Gastroesophageal sphincter (tissue), 3 donors: ENCODE data around the gene TBC1D1.
"Not testable (repeated sequence)": the region's sequence is repeated elsewhere in the genome, so short reads cannot be mapped to it uniquely, and the experiment has no call there.

Source experiments
- POLR2A ChIP-seq, 2 donors: fragments of 450-650 bp; IDR thresholded peaks; one replicate each; pipeline ENCODE4 v1.6.1; 2017; ENCODE audit warnings: antibody characterized with exemption in 2 of 2, mild to moderate bottlenecking in 2 of 2, moderate library complexity in 1 of 2
- POLR2AphosphoS5 ChIP-seq: sonication (generic); formaldehyde crosslinking; IDR thresholded peaks from one replicate; pipeline ENCODE4 v1.6.1; 2017; ENCODE audit warnings: antibody characterized with exemption
- TF ChIP-seq, protein P1 (sequence below), 4 experiments: fragments of 200-600 bp in 2 of 4; fragments of 450-650 bp in 2 of 4; sonication (generic) in 1 of 4; IDR thresholded peaks; one replicate each; pipeline ENCODE4 v1.5.1; 2017 to 2019; ENCODE audit warnings: antibody characterized with exemption in 4 of 4, mild to moderate bottlenecking in 2 of 4, moderate library complexity in 2 of 4

DNA sequence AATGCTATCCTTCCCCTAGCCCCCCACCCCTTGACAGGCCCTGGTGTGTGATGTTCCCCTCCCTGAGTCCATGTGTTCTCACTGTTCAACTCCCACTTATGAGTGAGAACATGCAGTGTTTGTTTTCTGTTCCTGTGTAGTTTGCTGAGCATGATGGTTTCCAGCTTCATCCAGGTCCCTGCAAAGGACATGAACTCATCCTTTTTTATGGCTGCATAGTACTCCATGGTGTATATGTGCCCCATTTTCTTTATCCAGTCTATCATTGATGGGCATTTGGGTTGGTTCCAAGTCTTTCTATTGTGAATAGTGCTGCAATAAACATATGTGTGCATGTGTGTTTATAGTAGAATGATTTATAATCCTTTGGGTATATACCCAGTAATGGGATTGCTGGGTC is 32.2 kb downstream of the TBC1D1 start:
- TF ChIP-seq, protein P1, sequence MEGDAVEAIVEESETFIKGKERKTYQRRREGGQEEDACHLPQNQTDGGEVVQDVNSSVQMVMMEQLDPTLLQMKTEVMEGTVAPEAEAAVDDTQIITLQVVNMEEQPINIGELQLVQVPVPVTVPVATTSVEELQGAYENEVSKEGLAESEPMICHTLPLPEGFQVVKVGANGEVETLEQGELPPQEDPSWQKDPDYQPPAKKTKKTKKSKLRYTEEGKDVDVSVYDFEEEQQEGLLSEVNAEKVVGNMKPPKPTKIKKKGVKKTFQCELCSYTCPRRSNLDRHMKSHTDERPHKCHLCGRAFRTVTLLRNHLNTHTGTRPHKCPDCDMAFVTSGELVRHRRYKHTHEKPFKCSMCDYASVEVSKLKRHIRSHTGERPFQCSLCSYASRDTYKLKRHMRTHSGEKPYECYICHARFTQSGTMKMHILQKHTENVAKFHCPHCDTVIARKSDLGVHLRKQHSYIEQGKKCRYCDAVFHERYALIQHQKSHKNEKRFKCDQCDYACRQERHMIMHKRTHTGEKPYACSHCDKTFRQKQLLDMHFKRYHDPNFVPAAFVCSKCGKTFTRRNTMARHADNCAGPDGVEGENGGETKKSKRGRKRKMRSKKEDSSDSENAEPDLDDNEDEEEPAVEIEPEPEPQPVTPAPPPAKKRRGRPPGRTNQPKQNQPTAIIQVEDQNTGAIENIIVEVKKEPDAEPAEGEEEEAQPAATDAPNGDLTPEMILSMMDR (IDR thresholded peaks at IDR 0.05), result not testable (repeated sequence)
- not testable (repeated sequence) for TF ChIP-seq POLR2A (IDR thresholded peaks at IDR 0.05); POLR2AphosphoS5
